ENCODE results near the gene SLC29A1.

The SLC29A1 gene

DNA sequence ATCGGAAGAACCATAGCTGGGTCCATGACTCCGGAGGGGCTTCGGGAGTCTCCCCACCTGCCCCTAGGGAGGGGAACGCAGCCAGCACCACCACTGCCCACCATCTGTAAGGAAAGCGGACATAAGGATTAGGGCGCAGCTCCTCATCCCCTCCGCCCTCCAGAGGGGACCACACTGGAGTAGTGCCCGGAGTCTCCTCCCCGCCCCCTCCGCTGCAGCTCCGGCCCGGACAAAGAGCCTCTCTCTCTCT is 33.3 kb downstream of the SLC29A1 start:
- DNase-seq = no peak

DNA sequence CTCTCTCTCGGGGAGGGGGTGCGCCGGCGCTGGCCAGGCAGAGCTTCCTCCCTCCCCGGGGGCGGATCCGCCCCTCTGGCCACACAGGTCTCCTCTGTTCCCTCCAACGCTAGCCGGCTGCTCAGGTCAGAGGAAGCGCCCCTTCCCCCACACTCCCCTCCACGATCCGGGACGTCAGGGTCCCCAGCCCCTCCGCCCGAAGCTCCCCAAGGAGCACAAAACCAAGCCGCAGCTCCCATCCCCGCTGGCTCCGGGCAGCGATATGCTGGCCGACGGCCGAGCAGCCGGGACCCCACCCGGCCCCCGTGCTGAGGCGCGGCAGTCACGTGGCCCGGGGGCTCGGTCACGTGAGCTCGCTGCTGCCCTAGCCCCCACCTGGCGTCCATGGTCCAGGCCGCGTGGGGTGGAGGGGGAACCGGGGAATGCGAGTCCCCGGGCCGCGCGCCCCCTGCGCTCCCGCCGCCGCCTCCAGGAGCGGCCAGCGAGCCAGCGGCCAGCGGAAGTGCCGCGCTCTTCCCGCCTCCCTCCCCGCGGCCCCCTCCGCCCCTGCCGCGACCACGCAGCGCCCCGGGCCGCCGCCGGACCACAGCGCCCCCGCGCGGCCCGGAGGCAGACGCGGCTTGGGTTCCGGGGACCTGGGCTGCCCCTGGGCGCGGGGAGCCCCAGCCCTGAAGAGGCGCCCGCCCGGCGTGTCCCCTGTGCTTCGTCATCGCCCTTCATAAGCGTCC is 33.8 kb downstream of the SLC29A1 start, which contains the start of gene SLC35B2:
SLC35B2 (minus strand) TSS at position 504 of the 728 bp plus-strand sequence; CDS start at position 386, 118 bp downstream.
- DNase-seq = peak; percentile 66

DNA sequence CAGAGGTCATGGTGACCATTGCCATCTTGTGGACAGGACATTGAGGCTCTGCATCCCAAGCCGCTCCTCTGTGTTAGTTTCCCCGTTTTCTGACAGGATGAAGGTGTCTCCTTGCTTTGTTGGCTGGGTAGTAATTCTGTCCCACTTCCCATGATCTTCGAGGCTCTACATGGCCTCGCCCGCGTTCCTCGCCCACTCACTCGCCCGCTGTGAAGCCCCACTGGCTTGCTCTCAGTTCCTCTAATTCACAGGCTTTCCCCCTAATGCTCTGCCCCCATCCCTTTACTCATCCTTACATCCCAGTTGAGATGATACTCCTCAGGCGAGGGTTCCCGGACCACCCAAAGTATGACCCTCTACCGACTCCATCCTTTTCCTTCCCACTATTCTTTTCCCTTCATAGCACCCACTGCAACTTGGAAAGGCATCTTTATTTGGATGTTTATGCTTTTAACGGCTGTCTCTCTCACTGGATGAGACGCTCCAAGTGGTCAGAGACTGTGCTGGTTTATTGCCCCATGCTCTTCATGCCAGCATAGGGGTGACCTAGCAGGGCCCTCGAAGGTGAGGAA is 34.4 kb downstream of the SLC29A1 start:
- no peak for DNase-seq

DNA sequence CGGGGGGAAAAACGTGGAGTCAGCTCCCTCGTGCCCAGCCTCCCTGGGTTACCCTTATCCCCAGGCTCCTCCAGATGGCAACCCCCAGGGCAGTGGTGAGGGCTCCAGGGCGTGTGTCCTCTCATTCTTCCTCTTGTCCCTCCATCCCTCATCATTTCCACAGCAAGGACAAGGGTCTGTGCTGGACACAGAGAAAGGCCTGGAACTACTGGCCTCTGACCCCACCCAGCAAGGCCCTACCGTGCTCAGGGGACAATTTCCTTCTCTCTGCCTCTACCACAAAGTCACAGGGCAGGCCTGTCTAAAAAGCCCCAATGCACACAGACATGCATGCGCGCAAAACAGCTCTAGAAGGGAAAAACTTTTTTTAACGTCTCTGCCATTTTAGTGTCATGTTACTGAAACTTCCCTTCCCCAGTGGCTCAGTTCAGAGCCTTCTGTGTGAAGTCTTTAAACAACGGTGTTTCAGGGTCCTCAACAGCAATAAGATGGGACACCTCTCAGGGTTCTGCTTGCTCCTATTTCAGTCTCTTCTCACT is 35.0 kb downstream of the SLC29A1 start:
- no peak for DNase-seq

DNA sequence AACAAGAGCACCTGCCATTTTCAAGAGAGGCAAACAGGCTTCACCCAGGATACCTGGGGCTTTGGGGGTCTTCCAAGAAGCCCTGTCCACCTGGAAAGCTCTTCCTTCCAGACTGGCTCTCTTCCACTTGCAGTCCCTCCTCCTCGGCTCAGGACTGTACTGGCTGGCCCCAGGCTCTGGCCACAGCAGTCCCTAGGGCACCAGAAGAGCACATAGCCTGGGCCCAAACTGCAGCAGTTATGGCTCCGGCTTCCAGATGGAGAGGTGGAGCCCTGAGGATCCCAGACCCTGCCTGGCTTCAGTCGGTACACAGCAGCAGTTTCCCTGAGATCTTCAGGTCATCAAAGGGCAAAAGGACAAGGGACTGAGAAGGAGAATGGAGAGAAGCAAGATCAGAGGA is 35.5 kb downstream of the SLC29A1 start:
- DNase-seq = no peak

DNA sequence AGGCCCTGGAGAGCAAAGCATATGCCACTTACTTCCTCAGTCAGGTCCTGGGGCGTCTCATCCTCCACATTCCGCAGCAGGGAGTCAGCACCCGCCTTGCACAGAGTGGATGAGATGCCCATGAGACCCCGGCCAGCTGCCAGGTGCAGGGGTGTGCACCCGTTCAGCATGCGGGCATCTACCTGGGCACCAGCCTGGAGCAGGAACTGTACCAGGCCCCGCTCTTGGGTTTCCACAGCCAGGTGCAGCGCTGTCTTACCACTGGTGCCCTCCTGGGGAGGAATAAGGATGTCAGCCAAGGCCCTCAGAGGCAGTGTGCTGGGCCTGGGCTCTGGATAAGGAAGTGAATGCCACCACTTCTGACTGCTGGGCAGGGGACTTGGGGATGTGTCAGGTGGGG is 36.6 kb downstream of the SLC29A1 start:
- no peak for DNase-seq

DNA sequence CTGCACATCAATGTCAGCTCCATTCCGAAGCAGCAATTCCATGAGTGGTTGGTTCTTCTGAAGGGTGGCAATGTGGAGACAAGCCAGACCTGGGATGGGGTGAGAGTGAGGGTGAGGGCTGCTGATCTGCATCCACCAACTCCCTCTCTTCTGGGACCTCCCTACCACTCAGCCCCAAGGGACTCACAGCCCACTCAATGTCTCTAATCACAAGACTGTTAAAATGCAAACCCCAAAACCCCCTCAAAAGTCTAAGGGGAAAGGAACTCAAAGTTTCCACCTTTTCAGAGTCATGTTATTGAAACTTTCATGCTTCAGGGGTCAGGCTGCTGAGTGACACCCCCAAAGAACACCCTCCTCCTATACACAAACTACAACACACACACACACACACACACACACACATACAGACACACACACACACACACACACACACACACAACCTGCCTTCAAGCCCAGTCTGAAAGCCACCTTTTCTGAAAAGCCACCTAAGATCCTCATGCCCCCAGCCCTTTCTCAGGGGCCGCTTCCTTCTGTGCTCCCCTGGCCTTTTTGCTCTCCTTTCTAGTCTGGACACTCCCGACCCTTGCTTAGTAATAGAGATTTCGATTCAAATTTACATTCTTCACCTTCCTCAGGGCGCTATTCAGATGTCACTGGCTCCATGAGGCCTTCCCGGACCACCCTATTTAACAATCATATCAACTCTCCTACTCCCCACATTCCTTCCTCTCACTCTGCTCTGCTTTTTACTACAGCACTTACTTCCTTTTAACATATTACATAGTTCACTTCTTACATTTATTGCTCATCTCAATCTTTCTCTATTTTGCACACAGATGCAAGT is 37.3 kb downstream of the SLC29A1 start:
- no peak for DNase-seq

DNA sequence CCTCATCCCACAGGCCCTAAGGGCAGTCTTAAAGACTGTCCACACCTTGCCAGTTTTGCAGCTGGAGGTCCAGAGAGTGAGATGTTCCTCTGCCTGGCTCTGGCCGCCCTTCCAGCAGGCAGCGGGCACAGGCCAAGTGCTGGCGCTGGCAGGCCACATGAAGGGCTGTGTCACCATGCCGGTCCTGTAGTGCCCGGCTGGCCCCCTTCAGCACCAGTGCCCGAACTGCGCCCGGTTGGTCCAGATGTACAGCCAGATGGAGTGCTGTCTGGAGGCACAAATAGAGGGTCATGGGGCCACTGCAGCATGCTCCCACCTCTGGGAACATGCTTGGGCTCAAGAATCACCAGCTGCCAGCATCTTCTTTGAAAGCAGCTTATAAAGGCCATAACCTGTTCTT is 38.2 kb downstream of the SLC29A1 start:
- DNase-seq = no peak

DNA sequence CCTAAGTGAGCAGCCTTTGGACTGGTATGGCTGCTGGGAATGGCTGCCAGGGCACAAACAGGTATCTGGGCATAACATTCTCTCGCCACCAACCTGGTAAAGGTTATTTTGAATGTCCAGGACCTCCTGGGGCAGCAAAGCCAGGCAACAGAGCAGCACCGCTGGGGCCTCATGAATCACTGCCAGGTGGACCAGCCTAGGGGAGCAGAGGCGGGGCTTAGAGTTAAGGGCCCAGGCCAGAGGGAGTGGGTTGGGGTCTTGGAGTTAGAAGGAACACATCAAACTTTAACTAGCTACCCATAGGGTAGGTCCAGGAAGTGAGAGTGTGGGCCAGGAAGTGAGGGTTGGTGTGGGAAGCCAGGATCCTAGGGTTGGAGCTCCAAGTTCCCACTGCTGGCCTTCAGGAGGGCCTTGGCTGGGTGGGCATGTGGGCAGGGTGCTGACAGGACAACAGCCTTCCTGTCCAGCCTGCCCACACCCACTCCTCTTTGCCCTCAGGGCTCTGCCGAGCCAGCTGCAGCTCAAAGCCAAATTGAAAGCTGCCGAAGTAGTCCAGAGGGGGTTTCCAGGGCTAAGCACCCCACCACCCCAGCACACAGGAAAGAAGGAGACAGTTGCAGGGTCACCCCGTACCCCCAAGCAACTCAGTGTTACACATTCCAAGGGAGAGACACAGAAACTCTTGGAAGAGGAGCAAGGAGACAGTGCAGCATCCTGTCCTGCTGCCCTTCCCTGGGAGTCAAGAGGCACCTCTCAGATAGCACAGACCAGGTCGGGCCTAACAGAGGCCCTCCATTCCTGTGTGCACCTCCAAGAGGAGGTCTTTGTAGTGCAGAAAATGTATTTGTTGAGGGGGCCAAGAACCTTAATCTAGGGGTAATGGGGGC is 39.3 kb downstream of the SLC29A1 start:
- no peak for DNase-seq

DNA sequence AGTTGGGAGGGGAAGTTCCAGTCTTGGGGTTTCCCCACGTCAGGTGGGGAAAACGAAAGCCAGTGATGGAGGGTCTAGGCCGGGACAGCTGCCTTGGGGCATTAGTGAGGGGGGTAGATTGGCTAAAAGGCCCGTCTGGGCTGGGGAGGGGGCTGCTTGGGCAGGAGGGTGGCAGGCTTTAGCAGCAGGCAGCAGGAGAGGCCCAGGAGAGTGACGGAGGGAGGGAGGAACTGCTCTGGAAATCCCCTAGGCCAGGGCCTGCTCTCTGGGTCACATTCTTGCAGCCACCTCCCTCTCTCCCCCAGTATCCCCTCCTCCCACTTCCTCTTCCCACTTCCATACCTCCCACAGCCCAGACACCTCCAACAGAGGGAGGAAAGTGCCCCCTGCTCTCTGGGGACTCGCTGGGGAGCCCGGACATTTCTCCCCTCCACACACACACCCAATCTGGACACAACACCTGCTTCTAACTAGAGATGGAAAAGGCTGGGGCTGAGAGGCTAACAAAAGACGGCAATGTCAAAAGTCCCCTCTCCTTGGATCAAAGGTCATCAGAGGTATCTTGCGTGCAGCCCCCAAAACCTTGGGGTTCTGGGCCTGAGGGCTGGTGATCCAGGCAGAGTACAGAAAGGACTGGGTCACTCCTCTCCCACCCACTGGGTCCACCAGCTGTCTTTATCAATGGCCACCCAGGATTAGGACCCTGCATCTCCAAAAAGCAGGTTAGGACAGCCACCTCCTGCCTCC is 40.1 kb downstream of the SLC29A1 start:
- peak; percentile 35 for DNase-seq

DNA sequence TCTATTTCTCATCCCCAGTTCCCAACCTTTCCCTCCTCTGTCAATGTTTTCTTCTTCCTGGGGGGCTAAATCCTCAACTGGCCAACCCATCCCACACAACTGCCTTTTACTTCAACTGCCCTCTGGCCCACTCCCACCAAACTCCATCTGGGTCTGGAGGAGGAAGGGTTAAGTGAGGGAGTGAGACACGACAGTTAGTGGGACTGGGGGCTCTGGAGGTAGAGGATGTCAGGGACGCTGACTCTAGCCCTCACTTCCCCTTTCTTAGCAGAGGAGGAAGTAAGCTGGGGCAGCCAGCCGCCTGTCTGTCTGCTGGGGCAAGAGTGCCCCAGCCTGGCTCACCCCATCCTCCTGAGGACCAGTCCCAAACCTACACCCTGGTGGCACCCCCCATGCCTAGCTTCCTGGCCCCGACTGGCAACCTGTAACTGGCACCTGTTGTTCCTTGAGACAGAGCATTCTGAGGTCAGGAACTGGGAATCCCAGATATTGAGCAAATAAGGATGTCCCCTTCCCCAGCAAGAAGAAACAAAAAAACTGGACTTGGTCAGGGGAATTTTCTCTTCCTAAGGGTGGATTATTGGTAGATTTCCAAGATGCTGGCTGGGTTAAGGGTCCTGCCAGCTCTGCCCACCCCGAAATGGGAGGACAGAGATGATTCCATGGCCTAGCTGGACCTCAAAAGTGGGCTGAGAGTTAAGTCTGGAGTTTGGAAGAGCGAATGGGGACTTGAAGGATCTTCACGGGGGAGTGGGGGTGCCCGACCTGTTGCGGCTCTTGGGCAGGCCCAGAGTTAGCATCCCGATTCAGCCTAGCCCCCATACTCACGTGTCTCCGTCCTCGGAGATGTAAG is 41.0 kb downstream of the SLC29A1 start:
- peak; percentile 33 for DNase-seq

DNA sequence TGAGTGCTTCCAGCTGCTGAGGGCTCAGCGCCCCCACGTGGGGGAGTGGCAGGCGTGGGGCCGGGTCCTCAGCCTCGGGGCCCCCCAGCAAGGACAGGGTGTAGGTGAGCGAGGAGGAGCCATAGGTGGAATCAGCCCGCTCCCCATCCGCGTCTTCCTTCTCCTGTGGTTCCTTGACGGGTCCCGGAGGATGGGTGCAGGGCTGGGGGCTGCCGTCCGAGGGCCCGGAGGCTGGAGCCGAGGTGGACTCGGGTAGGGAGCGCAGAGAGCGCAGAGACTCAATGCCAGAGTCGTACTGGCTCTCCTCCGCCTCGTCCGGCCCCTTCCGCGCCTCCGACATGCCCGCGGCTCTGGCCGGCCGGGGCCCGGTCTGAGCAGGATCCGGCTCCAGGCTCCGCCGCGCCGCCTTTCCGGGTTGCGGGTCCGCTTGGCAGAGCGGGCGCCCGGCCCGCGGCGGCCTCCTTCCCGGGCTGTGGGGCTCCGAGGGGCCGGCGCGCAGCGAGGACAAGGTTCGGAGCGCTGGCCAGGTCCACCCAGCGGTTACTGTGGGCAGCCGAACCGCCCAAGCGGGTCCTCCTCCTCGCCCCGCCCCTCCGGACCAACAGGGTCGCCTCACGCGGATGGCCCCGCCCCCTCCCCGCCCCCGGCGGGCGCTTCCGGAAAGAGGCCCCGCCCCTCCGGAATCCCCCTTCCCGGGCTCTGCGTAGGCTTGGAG is 41.8 kb downstream of the SLC29A1 start, which contains the start of gene NFKBIE:
NFKBIE (minus strand) TSS at position 545 of the 715 bp plus-strand sequence; CDS start at position 340, 205 bp downstream.
- peak; percentile 96 for DNase-seq

DNA sequence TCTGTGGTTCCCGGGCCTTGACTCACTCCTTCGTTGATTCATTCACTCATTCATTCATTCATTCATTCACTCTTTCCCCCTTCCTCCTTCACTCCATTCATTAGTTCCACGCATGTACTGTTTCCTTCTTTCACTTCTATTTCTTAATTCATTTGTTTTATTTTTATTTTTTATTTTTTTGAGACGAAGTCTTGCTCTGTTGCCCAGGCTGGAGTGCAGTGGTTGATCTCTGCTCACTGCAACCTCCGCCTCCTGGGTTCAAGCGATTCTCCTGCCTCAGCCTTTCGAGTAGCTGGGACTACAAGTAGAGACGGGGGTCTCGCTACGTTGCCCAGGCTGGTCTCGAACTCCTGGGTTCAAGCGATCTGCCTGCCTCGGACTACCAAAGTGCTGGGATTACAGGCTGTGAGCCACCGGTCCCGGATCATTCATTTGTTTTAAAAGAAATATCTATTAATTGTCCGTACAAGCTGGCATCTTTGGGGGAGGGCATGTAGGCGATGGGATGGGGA is 42.4 kb downstream of the SLC29A1 start:
- DNase-seq = no peak

DNA sequence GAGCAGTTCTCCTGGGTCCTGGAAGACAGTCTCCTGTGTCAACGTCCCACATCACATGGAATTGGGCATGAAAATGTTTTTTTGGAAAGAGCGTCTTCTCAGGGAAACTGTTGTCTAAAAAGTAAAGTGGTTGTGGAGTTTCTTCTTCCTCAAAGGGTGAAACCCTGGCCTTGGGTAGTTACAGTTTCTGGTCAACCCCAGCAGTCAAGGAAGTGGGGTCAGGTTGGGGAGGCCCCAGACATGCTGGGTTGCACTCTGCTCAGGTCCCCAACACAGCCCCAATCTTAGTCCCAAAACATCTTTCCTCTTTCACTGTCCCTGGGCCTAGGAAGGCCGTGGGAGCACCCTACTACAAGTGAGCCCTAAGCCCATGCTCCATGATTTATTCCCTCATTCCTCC is 43.0 kb downstream of the SLC29A1 start:
- no peak for DNase-seq

DNA sequence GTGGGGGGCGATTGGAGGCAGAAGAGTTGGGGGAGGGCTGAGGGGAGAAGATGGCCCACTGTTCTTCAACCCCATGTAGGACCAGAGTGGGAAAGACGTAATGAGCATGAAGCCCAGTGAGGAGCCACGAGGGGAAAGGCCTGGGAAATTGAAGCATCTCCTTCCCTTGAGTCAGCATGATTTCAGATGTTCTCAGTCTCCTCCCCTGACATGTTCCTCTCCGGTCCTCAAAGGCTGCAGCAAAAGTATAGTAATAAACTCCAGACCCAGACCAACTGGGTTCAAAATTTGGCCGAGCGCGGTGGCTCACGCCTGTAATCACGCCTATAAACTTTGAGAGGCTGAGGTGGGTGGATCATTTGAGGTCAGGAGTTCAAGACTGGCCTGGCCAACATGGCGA is 43.9 kb downstream of the SLC29A1 start:
- DNase-seq = no peak

DNA sequence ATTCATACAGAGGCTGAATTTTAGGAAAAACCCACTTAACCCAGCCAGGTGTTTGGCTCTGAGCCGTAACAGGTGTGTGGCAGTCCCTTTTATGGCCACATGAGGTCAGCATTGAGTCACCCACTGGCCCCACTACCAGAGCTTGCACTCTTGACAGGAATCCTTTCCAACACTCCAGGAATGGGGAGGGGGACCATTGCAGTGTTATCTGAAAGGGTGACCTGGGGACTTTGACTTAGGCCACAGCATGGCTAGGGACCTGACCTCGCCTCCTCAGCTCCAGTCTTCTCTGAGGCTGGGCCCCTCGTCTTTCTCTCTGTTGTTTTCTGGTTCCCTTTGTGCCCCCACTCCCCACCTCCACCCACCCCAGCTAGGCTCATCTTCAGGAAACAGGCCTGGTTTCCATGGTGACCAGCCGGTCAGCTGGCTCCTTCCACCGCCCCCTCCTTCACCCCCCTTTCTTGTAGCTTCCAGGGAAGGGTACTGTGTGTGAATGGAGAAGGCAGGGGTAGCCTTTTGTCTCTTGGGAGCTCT is 44.8 kb downstream of the SLC29A1 start:
- DNase-seq = peak; percentile 61

DNA sequence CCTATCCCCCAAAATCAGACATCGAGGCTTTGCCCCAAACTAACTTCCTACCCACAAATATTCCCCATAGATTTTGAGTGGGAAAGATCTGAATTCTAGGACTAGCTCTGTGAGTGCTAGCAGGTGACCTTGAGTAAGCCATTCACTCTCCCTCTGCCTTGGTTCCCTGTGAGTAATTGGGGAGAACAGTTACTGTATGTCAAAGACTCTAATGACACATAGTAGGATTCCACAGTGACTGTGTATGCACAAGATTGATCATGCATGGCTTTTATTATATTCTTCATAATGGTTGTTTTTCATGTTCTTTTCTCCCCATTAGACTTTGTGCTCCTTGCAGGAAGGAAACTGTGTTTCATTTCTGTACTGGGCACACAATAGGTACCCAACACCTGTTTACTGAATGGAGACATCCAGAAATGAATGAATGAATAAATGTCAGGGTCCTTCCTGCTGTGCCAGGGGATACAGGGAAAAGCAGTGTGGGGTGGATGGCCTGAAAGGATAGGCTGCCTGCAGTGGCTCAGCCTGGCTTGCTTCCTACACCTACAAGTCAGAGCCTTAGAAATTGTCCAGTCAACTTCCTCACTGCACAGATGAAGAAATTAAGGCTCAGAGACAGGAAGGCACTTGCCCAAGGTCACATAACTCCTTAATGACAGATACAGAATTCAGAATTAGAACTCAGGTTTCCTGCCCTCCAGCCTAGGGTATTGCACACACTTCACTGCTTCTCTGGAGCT is 46.0 kb downstream of the SLC29A1 start:
- DNase-seq = no peak

DNA sequence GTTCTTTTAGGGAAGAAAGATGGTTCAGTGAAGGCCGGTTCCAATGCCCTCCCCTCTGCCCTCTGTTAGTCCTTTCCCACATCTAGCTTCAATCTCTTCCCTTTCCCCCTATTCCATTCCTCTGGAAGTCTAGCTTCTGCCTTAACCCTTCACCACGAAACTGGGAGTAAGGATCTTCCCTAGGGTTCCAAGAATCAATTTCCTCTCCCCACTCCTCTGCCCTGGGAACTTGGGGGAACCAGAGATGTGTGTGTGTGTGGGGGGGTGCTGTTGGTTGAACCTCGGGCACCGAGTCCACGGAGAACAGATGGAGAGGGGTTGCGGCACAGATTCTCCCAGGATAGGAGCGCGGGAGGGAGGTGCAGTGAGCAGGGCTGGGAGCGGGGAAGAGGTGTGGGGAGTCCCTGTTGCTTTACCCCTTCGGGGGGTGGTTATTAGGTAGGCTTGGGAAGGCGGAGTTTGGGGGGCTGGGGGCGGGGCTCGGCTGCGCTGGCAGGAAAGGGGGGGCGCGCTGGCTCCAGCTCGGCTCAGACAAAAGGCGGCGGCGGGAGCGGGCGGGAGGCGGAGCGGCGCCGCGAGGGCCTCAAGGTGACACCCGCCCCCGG is 46.6 kb downstream of the SLC29A1 start, which contains the start of gene TMEM151B:
TMEM151B (plus strand) TSS at position 530 of the 605 bp plus-strand sequence. CDS start 293 bp downstream, outside the sequence.
- no peak for DNase-seq

Measured in stimulated activated CD4-positive, alpha-beta T cell treated with anti-CD3 and anti-CD28 coated beads, Interleukin-4, amount 100 ng/mL, for 1 hour (primary cell).